Measurements from ENCODE around the gene CHI3L2.
"Not testable (repeated sequence)": the region's sequence is repeated elsewhere in the genome, so short reads cannot be mapped to it uniquely, and the experiment has no call there.

Gene CHI3L2

DNA sequence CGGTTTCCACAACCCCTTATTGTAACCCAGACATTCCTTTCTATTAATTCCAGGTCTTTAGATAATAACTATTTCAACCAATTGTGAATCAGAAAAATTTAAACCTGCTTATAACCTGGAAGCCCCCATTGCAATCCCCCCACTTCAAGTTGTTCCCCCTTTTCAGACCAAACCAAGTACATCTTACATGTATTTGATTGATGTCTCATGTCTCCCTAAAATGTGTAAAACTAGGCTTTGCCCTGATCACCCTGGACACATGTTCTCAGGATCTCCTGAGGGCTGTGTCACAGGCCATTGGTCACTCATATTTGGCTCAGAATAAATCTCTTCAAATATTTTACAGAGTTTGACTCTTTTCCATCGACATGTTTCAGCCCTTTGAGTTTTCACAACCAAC lies 12.2 kb upstream of the CHI3L2 start:
- H3K27ac ChIP-seq (ENCODE audit: low read depth, low read length); H3K9ac ChIP-seq (ENCODE audit: low read length); H3K36me3 ChIP-seq (ENCODE audit: insufficient read depth, low read length); H3K4me1 ChIP-seq (ENCODE audit: insufficient read depth, low read length); H3K4me3 ChIP-seq (ENCODE audit: low read depth in 1 of 2, low read length in 2 of 2); H3K9me3 ChIP-seq (ENCODE audit: low read length); H3K27me3 ChIP-seq (ENCODE audit: control insufficient read depth in 1 of 2, insufficient read depth in 2 of 2, low read length in 2 of 2): not testable (repeated sequence)

DNA sequence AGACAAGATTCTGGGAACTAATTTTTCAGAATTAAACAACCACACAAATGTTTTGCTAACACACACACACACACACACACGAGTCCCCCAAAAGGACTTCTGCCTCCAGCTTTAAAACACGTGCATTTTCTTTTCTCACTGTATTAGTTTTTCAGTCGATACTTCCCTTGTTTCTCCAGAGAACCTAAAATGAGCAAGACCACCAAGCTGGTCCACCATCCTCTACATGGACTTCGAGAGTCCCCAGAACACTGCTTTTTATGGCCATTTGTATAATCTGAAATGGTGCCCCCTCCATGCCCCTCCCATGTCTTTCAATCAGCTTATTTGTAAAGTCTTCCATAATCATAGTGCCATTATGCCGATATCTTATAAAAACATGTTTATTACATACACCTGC lies 10.8 kb upstream of the CHI3L2 start:
- Histone ChIP-seq H3K4me1 (ENCODE audit: insufficient read depth, low read length) (no peaks in the 10 kb centered on the region), H3K4me3 (ENCODE audit: low read depth in 1 of 2, low read length in 2 of 2) (no peak overlapping the region)

GRCh38 chr1:111217183-111217910 lies 10.2 kb upstream of the CHI3L2 start:
- Histone ChIP-seq H3K4me1 (ENCODE audit: insufficient read depth, low read length) (peaks cover under 1% of the 10 kb centered on the region), H3K27ac (ENCODE audit: low read depth, low read length) (no peak overlapping the region), H3K9ac (ENCODE audit: low read length) (no peak overlapping the region), H3K9me3 (ENCODE audit: low read length) (no peaks in the 10 kb centered on the region), H3K36me3 (ENCODE audit: insufficient read depth, low read length) (no peaks in the 10 kb centered on the region), H3K27me3 (ENCODE audit: control insufficient read depth in 1 of 2, insufficient read depth in 2 of 2, low read length in 2 of 2) (no peaks in the 10 kb centered on the region), H3K4me3 (ENCODE audit: low read depth in 1 of 2, low read length in 2 of 2) (no peak overlapping the region)

More for the DNA sequence above, 10.8 kb upstream of the CHI3L2 start:
- Histone ChIP-seq H3K9me3 (ENCODE audit: low read length) (no peaks in the 10 kb centered on the region), H3K27ac (ENCODE audit: low read depth, low read length) (no peak overlapping the region), H3K27me3 (ENCODE audit: control insufficient read depth in 1 of 2, insufficient read depth in 2 of 2, low read length in 2 of 2) (no peaks in the 10 kb centered on the region), H3K36me3 (ENCODE audit: insufficient read depth, low read length) (no peaks in the 10 kb centered on the region), H3K9ac (ENCODE audit: low read length) (no peak overlapping the region)

- H3K36me3 ChIP-seq (ENCODE audit: insufficient read depth, low read length) = no peaks in the 10 kb centered on the region
- H3K4me3 ChIP-seq (ENCODE audit: low read depth in 1 of 2, low read length in 2 of 2) = no peak overlapping the region
- no peaks in the 10 kb centered on the region for H3K27me3 ChIP-seq (ENCODE audit: control insufficient read depth in 1 of 2, insufficient read depth in 2 of 2, low read length in 2 of 2)
- H3K4me1 ChIP-seq (ENCODE audit: insufficient read depth, low read length) = peaks cover 7% of the 10 kb centered on the region
- no peak overlapping the region for H3K27ac ChIP-seq (ENCODE audit: low read depth, low read length)
- H3K9me3 ChIP-seq (ENCODE audit: low read length) = no peaks in the 10 kb centered on the region
- H3K9ac ChIP-seq (ENCODE audit: low read length) = no peak overlapping the region
These were observed 8.6 kb upstream of the CHI3L2 start for GRCh38 chr1:111218701-111219556.

DNA sequence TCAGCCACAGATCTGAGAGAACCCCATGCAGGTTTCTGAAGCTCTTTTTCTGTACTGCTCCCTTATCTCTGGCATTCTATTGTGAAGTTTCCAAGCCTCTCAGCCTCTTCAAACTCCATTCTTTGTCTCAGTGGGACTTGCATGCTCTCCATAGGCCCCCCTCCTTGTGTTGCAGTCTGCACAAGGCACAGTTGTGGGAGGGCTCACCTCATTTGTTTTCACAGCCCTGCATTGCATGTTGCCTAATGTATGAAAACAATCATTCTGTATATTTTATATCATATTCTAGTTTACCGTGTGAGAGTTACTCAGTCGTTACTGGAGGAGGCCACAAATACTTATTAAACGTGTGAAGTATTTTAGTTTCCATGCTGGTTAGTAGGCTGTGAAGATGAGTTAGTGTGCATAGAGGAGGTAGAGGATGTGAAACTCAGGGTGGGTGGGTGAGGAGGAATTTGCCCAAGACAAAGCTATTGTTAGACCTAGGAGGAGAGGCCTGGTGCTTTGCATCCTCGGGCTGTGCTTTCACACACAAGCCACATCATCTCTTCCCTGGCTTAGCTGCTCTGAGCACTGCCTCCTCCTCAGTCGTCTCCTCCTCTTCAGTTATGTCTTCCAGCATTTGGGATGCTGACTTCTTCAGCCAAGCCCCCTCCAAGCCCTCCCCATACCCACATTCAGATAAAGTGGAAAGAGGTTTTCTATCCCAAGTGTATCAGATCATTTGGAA lies 7.8 kb upstream of the CHI3L2 start:
- H3K27ac ChIP-seq (ENCODE audit: low read depth, low read length) = no peak overlapping the region
- H3K36me3 ChIP-seq (ENCODE audit: insufficient read depth, low read length) = no peaks in the 10 kb centered on the region

GRCh38 chr1:111220302-111220890 lies 7.1 kb upstream of the CHI3L2 start:
- H3K9me3 ChIP-seq (ENCODE audit: low read length) = no peaks in the 10 kb centered on the region
- no peak overlapping the region for H3K9ac ChIP-seq (ENCODE audit: low read length)
- H3K4me1 ChIP-seq (ENCODE audit: insufficient read depth, low read length) = peaks cover 7% of the 10 kb centered on the region
- no peak overlapping the region for H3K27ac ChIP-seq (ENCODE audit: low read depth, low read length)
- H3K36me3 ChIP-seq (ENCODE audit: insufficient read depth, low read length) = no peaks in the 10 kb centered on the region
- H3K4me3 ChIP-seq (ENCODE audit: low read depth in 1 of 2, low read length in 2 of 2) = no peak overlapping the region
- H3K27me3 ChIP-seq (ENCODE audit: control insufficient read depth in 1 of 2, insufficient read depth in 2 of 2, low read length in 2 of 2) = no peaks in the 10 kb centered on the region

More for the DNA sequence above, 7.8 kb upstream of the CHI3L2 start:
- H3K4me1 ChIP-seq (ENCODE audit: insufficient read depth, low read length) = peaks cover 7% of the 10 kb centered on the region
- no peaks in the 10 kb centered on the region for H3K27me3 ChIP-seq (ENCODE audit: control insufficient read depth in 1 of 2, insufficient read depth in 2 of 2, low read length in 2 of 2)
- no peaks in the 10 kb centered on the region for H3K9me3 ChIP-seq (ENCODE audit: low read length)
- H3K9ac ChIP-seq (ENCODE audit: low read length) = no peak overlapping the region
- H3K4me3 ChIP-seq (ENCODE audit: low read depth in 1 of 2, low read length in 2 of 2) = no peak overlapping the region

DNA sequence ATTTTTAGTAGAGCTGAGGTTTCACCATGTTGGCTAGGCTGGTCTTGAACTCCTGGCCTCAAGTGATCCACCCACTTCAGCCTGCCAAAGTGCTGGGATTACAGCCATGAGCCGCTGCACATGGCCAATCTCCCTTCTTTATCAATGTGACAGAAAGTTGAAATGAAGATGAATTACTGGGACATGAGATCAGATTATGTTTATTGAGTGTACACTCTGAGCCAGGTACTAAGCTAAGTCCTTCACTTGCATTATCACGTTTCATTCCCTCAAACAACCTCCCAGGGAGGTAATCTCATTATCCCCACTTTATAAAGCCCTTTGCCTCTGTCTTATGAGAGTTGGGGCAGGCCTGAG lies 6.3 kb upstream of the CHI3L2 start:
- Histone ChIP-seq H3K9me3 (ENCODE audit: low read length) (no peaks in the 10 kb centered on the region), H3K27ac (ENCODE audit: low read depth, low read length) (no peak overlapping the region), H3K4me3 (ENCODE audit: low read depth in 1 of 2, low read length in 2 of 2) (no peak overlapping the region), H3K9ac (ENCODE audit: low read length) (no peak overlapping the region), H3K27me3 (ENCODE audit: control insufficient read depth in 1 of 2, insufficient read depth in 2 of 2, low read length in 2 of 2) (no peaks in the 10 kb centered on the region), H3K36me3 (ENCODE audit: insufficient read depth, low read length) (no peaks in the 10 kb centered on the region), H3K4me1 (ENCODE audit: insufficient read depth, low read length) (peaks cover 7% of the 10 kb centered on the region)

DNA sequence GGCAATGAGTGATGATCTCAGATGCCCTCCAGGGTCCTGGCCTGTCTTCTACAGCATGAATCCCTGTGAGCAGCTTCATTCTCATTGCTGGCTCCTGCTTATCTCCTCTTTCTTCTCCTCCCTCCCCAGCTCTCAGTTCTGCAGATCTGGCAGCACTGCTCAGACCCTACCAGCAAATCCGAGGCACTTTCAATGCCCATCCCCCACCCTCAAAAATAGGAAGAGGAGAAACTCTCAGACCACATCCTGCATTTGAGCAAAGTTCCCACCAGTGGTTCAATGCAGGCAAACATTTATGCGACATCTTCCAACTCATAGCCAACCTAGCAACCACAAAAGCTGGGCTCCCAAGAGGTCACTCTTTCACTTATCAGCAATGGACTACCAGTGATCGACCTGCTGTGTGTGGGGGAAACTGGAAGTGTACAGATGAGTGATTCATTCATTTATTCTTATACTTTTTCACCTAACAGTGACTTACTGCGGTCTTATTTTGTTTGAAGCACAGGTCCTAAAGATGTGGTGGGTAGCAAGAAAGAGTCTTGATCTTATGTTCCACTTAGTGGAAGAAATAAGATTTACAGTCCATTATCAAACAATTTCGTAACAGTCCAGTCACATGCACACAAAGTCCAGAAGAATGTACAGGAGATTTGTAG lies 5.8 kb upstream of the CHI3L2 start:
- H3K27me3 ChIP-seq (ENCODE audit: control insufficient read depth in 1 of 2, insufficient read depth in 2 of 2, low read length in 2 of 2) = no peaks in the 10 kb centered on the region
- H3K4me1 ChIP-seq (ENCODE audit: insufficient read depth, low read length) = peaks cover 7% of the 10 kb centered on the region
- H3K4me3 ChIP-seq (ENCODE audit: low read depth in 1 of 2, low read length in 2 of 2) = no peak overlapping the region
- no peak overlapping the region for H3K9ac ChIP-seq (ENCODE audit: low read length)
- no peaks in the 10 kb centered on the region for H3K9me3 ChIP-seq (ENCODE audit: low read length)
- H3K36me3 ChIP-seq (ENCODE audit: insufficient read depth, low read length) = no peaks in the 10 kb centered on the region
- no peak overlapping the region for H3K27ac ChIP-seq (ENCODE audit: low read depth, low read length)

DNA sequence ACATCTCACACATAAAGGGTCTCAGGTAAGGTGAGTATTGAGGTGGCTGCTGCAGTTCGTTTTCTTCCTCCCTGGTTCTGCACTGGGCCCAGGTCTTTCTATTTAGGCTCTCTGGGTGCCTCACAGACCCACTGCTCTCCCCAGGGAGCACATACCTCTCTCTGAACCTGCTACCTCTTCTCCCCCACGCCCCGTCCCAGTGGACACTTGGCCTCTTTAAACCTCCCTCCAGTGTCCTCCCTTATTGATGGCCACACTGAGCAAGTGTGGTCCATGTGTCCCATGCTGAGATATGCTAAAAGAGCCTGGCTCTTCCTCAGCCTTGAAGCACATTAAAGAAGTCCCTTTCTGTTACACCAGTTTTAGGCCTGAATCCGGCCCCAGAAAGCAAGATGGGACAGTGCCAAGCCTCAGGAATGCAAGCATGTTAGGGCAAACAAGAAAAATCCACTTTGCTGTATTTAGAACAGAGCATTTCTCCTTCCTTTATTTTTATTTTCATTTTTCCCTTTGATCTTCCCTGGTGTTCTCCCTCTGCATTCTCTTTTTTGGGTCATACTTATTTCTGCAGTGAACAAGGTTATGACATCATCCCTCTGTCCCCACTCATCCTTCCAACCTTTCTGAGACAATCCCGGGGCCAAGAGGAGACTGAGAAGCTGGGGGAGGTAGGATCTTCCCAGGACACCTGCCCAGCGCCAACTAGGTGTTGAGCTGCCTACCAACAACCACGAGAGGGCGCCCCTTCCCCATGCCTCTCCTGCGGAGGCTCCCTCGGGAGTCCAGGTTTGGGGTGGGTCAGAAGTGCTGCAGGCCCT lies 5.0 kb upstream of the CHI3L2 start:
- no peak overlapping the region for H3K4me3 ChIP-seq (ENCODE audit: low read depth in 1 of 2, low read length in 2 of 2)
- H3K4me1 ChIP-seq (ENCODE audit: insufficient read depth, low read length) = peaks cover 9% of the 10 kb centered on the region
- H3K27me3 ChIP-seq (ENCODE audit: control insufficient read depth in 1 of 2, insufficient read depth in 2 of 2, low read length in 2 of 2) = no peaks in the 10 kb centered on the region
- H3K36me3 ChIP-seq (ENCODE audit: insufficient read depth, low read length) = no peaks in the 10 kb centered on the region
- H3K27ac ChIP-seq (ENCODE audit: low read depth, low read length) = no peak overlapping the region
- no peaks in the 10 kb centered on the region for H3K9me3 ChIP-seq (ENCODE audit: low read length)
- H3K9ac ChIP-seq (ENCODE audit: low read length) = no peak overlapping the region

DNA sequence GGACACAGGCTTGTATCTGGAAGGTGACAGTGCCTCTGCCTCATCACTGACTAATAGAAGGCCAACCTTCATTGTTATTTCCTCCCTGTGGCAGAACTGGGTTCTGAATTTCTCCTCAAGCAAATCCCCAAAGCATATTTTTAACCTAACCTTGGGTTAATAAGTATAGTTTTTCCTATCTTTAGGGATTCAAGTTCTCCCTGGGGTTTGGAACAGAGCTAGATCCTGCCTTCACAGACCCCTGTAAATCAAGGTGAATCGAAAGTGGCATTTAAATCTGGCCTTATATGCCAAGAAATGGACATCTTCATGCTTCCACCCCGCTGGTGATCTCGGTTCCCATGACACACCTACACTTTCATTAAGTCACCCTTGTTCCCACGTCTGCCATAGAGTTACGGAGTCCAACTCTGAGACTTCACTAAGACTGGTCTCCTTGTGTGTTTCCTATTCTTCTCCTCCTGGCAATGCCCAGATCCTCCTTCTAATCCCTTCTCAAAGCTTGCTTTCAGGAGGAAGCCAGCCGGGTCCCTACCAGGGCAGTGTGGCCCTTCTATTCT lies 4.3 kb upstream of the CHI3L2 start:
- Histone ChIP-seq H3K36me3 (ENCODE audit: insufficient read depth, low read length) (no peaks in the 10 kb centered on the region), H3K27me3 (ENCODE audit: control insufficient read depth in 1 of 2, insufficient read depth in 2 of 2, low read length in 2 of 2) (no peaks in the 10 kb centered on the region), H3K4me3 (ENCODE audit: low read depth in 1 of 2, low read length in 2 of 2) (no peak overlapping the region), H3K27ac (ENCODE audit: low read depth, low read length) (no peak overlapping the region), H3K9me3 (ENCODE audit: low read length) (no peaks in the 10 kb centered on the region), H3K9ac (ENCODE audit: low read length) (no peak overlapping the region), H3K4me1 (ENCODE audit: insufficient read depth, low read length) (peaks cover 14% of the 10 kb centered on the region)
